SK-N-SH (cell line): ENCODE results near the gene ZBTB47.

Source experiments
- EP300 ChIP-seq, 2 experiments: IDR thresholded peaks; 2 replicates each; pipeline versions ENCODE4 v1.4.0 to v1.6.1; 2012; ENCODE audit warnings: borderline replicate concordance in 1 of 2, low read depth in 1 of 2, low read length in 1 of 2
- RAD21 ChIP-seq: IDR thresholded peaks from 2 replicates; pipeline ENCODE4 v1.6.1; 2012; ENCODE audit warnings: mild to moderate bottlenecking, low read length
- RCOR1 ChIP-seq: fragments of 150-350 bp; IDR thresholded peaks from 2 replicates; pipeline ENCODE4 v1.6.1; 2017; ENCODE audit warnings: antibody characterized with exemption, low read length
- SMC3 ChIP-seq: IDR thresholded peaks from 2 replicates; pipeline ENCODE4 v1.6.1; 2012; ENCODE audit warnings: low read depth, low read length, improper control_type of control experiment
- TAF1 ChIP-seq: IDR thresholded peaks from 2 replicates; pipeline ENCODE4 v1.6.1; 2012; ENCODE audit warnings: low read depth, mild to moderate bottlenecking, low read length, moderate library complexity, borderline replicate concordance
- YY1 ChIP-seq: IDR thresholded peaks from 2 replicates; pipeline ENCODE4 v1.4.0; 2012; ENCODE audit warnings: low read depth, mild to moderate bottlenecking
- TF ChIP-seq, protein P1 (sequence below): IDR thresholded peaks from 2 replicates; pipeline ENCODE4 v1.6.1; 2012; ENCODE audit warnings: mild to moderate bottlenecking, low read depth, low read length, moderate library complexity
- TF ChIP-seq, protein P2 (sequence below): fragments of 200-600 bp; sonication (generic); IDR thresholded peaks from 2 replicates; pipeline ENCODE4 v1.6.1; 2017; ENCODE audit warnings: antibody characterized with exemption, mild to moderate bottlenecking, moderate library complexity

DNA sequence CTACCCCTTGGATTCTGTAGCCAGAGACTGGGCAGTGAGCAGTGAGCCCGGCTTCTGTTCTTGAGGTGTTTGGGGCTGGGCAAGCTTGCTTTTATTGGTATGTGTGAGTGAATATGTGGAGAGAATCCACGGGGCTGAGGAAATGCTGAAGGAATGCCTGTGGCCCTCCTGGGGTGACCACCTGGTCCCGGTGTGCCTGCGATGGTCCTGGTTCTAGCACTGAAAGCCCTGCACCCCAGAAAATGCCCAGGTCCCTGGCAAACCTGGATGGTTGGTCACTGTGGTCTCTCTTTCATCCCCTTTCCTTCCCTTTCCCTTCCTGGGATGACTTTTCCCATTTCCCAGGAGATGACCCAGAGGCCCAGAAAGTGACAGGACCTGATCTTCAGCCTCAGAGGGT, 4.2 kb downstream of the ZBTB47 start:
- no peak for TF ChIP-seq RAD21
- TF ChIP-seq, protein P1, sequence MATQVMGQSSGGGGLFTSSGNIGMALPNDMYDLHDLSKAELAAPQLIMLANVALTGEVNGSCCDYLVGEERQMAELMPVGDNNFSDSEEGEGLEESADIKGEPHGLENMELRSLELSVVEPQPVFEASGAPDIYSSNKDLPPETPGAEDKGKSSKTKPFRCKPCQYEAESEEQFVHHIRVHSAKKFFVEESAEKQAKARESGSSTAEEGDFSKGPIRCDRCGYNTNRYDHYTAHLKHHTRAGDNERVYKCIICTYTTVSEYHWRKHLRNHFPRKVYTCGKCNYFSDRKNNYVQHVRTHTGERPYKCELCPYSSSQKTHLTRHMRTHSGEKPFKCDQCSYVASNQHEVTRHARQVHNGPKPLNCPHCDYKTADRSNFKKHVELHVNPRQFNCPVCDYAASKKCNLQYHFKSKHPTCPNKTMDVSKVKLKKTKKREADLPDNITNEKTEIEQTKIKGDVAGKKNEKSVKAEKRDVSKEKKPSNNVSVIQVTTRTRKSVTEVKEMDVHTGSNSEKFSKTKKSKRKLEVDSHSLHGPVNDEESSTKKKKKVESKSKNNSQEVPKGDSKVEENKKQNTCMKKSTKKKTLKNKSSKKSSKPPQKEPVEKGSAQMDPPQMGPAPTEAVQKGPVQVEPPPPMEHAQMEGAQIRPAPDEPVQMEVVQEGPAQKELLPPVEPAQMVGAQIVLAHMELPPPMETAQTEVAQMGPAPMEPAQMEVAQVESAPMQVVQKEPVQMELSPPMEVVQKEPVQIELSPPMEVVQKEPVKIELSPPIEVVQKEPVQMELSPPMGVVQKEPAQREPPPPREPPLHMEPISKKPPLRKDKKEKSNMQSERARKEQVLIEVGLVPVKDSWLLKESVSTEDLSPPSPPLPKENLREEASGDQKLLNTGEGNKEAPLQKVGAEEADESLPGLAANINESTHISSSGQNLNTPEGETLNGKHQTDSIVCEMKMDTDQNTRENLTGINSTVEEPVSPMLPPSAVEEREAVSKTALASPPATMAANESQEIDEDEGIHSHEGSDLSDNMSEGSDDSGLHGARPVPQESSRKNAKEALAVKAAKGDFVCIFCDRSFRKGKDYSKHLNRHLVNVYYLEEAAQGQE: no peak
- TF ChIP-seq, protein P2, sequence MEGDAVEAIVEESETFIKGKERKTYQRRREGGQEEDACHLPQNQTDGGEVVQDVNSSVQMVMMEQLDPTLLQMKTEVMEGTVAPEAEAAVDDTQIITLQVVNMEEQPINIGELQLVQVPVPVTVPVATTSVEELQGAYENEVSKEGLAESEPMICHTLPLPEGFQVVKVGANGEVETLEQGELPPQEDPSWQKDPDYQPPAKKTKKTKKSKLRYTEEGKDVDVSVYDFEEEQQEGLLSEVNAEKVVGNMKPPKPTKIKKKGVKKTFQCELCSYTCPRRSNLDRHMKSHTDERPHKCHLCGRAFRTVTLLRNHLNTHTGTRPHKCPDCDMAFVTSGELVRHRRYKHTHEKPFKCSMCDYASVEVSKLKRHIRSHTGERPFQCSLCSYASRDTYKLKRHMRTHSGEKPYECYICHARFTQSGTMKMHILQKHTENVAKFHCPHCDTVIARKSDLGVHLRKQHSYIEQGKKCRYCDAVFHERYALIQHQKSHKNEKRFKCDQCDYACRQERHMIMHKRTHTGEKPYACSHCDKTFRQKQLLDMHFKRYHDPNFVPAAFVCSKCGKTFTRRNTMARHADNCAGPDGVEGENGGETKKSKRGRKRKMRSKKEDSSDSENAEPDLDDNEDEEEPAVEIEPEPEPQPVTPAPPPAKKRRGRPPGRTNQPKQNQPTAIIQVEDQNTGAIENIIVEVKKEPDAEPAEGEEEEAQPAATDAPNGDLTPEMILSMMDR: no peak
- no peak for TF ChIP-seq TAF1
- no peak for TF ChIP-seq YY1
- no peak for TF ChIP-seq EP300 (IDR thresholded peaks at IDR 0.05; ENCODE audit: borderline replicate concordance in 1 of 2, low read depth in 1 of 2, low read length in 1 of 2)
- no peak for TF ChIP-seq SMC3
- no peak for TF ChIP-seq RCOR1
